Activated gamma-delta T cell (primary cell): ENCODE results near the gene SERP2.
"Not testable (repeated sequence)": the region's sequence is repeated elsewhere in the genome, so short reads cannot be mapped to it uniquely, and the experiment has no call there.

Experiments
- DNase-seq: peaks from one replicate; lab custom pipeline; 2025; lab: John Stamatoyannopoulos, UW
- total RNA-seq, 2 donors: gene quantifications; one replicate each; lab custom pipeline; 2026; lab: John Stamatoyannopoulos, UW

Gene SERP2
- total RNA-seq = 0.31 reads per million in 2 donors

DNA sequence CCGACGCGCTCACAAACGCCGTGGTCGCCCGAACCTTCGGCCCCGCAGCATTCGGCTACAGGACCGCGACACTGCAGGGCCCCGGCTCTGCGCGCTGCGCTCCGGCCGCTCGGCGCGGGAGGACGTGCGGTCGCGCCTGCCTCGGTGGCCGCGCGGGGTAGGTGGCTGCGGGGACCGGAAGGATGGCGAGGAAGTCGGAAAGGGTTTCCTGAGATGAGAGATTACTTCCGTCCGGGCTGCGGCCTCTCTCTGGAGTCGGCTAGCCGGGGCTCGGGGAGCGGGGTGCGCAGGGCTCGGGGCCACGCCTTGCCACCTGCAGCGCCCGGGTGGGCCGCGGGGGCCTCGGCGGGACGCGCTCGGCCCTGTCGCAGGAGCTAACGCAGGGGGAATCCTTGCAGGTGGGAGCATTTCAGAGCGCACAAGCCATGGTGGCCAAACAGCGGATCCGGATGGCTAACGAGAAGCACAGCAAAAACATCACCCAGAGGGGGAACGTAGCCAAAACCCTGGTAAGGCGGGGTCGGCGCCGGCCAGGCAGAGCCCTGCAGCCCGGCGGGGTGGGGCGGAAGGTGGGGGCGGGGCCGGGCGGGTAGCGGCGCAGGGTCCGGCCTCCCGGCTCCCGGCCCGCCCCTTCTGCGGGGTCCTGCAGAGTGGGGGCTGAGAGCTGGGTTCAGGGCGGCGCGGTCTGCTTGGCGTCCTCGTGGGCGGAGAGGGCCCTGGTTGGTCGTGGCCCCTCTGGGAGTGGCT is at the start of gene SERP2:
SERP2 (plus strand) TSS at position 224 of the 747 bp plus-strand sequence; CDS start at position 426, 202 bp downstream.
- DNase-seq = peak; percentile 12

DNA sequence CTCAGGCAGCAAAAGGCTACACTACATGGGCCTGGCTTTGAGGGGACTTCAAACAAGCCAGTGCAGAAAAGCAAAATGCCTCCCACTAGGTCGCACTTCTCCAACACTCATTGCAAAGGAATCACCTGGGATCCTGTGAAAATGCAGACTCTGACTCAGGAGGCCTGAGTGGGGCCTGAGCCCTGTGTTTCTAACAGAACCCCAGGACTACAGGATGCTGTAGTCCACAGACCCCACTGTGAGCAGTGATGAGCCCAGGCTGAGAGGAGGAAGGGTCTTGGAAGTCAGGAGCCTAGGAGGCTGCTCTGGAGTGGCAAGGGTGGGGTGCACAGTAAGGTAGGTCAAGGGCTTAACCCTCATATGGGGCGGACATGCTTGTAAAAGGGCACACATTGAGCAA is 46.7 kb upstream of the SERP2 start:
- DNase-seq = no peak

DNA sequence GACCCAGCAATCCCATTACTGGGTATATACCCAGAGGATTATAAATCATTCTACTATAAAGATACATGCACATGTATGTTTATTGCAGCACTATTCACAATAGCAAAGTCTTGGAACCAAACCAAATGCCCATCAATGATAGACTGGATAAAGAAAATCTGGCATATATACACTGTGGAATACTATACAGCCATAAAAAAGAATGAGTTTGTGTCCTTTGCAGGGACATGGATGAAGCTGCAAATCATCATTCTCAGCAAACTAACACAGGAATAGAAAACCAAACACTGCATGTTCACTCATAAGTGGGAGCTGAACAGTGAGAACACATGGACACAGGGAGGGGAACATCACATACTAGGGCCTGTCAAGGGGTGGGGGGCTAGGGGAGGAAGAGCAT is 44.6 kb upstream of the SERP2 start:
- DNase-seq = not testable (repeated sequence)

DNA sequence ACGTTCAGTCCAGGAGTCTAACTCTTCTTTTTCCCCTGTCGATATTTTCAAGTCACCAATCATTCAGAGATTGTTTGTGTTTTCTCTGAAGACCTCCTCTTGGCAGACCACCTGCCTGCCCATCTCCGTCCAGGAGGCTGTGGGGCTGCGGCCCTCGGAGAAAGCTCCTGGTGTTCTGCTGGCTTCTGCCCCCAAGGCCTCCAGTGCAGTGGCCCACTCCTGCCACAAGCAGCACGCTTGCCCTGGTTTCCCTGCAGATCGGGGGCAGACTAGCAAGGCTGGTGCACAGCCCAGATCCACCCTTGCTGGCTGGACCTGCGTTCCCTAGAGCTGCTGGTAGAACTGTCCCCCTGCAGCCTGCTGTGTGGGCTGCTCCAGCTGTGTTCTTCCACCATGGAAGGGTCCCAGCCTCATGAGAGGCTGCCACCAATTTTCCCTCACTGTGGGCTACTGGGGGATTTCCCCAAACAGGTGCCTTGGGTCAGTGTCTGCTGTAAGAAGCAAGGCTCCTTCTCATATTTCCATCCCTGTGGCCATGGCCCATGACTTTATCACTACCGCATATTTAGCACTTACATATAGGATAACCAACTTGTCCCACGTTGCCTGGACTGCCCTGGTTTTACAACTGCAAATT is 43.6 kb upstream of the SERP2 start:
- peak; percentile 4 for DNase-seq

DNA sequence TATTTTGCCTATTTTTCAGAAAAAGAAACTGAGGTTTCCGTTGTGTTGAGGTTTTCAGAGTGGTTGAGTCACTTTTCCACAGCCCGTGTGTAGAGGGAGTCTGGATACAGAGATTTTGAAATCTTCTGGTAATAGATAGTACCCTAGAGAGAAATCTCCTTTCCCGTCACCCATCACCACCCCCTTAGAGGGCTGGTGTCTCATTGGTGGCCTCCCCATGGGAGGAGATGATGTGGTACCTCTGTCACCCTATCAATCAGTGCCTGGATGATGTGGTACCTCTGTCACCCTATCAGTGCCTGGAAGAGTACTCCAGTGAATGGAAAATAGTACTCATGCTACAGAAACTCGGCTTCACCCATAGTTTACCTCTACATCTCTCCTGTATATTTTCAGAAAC is 42.2 kb upstream of the SERP2 start:
- no peak for DNase-seq

DNA sequence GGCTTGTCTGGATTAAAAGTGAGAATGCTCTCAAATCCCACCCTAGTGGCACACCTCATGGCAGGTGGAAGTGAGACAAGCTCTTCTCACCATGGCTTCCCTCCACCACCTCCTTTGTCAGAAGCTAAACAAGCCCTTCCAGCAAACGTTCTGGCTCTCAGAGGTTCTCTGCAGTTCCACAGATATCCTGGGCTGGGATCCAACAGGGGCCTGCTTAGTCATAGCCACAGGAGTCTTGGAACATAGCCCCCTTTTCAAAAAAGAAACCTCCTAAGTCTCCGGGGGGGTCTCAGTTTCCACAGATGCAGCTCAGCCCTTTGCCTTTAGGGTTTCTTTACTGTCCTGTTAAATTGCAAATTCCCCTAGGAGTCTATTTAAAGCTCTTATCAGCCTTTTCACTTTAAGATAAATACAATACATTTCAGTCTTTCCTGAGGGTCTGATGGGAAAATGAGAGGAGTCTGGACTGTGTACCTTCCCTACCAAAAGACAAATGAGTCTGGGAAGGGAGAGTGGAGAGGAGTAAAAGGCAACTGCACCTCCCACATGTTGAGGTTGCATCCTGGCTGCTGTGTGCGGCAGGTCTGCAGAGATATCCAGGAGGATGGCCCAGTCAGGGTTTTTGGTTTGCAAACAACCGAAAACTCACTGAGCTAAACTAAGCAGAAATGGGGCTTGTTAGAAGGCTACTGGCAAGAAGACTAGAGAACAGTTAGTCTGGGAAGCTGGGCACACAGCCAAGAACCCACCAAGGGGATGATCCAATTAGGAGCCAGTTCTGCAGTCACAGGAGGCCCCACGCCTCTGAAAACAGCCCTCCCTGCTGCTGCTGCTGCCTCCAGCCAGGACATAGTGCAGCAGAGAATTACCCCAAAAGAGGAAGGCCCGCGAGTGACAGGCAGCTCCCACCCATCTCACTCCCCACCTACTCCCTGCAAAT is 41.4 kb upstream of the SERP2 start:
- no peak for DNase-seq

DNA sequence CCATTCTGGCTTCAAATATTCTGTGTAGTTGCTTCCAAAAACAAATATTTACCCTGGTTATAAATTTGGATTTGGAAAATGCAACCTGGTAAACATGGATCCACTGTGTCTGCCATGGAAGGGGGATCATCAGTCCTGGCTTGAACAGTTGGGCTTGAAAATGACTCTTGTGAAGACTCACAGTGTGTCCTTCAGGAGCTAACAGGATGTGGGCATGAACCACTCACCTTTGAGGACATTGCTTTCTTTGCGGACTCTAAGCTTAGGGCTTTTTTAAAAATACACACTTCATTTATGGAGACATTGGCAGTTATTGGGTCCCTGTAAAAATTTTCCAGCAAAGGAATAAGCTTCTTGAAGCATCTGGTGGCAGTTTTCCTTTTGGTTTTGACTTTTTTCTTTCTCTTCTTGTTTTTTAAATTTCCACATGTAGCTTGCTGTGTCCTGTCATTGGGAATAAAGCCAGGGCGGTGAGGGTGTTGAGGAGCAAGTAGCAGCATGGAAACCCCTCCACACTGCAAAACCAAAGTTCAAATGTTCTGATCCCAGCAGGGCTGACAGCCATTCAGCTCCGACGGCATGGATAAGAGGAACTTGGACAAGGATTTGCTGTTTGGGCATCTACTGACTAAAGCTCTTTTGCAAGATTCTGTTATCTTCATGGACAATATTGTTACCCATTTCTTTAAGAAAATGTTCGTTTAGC is 39.5 kb upstream of the SERP2 start:
- DNase-seq = no peak

DNA sequence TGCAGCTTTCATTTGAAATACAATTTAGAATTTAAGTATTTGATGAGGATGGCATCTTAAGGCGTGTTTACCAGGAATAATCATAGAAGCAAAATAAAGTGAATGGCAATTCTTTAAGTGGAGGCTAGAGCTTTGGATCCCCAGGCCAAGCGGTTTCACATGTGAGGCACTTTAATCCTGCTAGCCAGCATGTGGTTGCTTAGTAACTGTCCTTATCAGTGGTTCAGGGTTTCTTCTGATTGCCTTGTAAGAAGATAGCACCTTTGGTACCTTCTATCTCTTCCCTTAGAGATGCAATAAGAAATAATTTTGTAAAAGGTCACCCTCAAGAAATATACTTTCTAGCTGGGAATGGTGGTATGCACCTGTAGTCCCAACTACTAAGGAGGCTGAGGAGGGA is 38.9 kb upstream of the SERP2 start:
- no peak for DNase-seq

DNA sequence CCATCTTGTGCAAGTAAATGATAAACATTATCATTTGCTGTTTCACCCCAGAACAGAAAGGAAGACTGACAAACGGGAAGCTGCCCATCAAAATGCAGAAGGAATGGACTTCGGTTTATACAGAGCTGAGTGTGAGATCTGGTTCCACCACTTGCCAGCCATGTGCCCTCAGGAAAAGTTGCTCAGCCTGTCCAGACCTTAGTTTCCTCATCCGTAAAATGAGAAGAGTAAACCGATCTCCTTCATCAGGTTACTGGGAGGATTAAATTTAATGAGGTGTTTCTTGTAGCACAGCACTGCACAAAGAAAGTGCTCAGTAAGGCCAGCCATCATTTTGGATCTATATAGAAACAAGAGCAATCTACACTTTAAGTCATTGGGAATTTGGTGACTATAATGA is 36.7 kb upstream of the SERP2 start:
- no peak for DNase-seq

DNA sequence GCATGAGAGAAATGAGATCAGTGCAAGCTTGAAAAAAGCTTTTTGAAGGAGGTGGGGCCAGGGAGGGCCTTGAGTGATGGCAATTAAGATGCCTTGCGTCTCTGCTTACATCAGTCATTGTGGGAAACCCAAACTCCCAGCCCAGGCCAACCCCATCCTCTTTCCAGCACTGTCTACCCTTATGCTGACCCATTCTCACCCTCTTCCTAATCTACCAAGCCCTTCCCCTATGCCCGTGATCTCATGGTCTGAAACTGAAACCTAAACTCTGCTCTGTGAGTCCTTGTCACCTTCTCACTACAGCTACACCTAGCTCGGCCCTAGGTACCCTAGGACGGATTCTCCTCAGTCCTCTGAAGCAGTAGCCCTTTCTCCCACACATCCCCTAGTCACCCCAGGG is 36.0 kb upstream of the SERP2 start:
- no peak for DNase-seq

DNA sequence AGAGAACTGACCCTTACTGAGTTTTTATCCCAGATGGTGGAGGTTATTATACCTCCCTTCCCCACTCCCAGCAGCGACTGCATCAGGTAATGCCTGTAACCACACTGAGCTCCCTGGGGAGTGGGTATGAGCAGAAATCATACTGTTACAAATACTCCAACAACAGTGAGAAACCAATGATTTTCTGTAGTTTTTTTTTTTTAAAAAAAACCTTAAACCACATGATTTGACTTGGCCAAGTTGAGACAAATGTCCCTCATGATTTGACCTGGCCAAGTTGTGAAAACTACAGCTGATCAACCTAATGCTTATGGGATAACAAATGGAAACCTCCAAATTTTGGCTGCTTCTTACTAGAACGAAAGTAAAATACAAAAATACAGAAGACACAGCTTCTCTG is 33.1 kb upstream of the SERP2 start:
- no peak for DNase-seq

DNA sequence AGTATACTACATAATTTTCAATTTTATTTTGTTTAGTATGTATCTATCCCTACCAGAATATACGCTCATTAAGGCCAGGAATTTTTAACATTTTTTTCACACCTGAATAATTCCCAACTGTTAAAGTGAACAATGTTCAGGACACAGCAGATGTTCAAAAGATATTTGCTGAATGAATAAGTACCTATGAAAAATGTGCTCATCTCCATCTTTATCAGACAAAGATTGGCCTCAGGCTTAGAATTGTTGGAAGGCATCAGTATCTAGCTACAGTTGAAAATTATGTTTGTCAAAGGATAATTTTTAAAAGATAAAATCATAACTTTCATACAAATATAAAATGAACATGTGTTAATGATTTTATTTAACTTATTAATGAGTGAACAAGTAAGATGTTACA is 30.9 kb upstream of the SERP2 start:
- DNase-seq = no peak

DNA sequence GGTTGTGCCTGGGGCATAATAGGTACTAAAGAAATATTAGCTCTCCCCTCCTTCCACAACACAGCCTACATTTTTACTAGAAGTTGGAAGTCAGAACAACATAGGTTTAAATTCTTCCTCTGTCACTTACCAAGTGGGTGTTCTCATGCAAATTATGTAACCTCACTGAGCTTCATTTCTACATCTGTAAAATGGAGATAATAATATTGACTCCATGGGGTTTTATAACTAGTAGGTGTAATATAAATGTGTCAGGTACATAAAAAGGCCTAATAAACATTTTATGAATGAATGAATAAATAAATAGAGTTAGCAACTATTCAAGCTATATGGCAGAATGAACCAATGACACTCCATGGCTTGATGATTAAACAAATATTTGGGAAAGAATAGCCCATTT is 27.1 kb upstream of the SERP2 start:
- DNase-seq = no peak

DNA sequence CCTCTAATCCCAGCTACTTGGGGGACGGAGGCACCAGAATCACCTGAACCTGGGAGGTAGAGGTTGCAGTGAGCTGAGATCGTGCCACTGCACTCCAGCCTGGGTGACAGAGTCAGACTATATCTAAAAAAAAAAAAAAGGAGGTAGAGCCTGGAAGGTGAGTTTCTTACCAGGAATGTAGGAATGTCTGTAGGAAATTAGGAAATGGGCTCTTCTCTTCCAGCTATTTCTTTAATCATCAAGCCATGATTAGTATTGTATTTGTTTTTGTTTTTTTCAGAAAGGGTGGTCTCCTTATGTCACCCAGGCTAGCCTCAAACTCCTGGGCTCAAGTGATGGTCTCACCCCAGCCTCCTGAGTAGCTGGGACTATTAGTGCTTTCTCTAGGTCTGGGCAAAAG is 26.3 kb upstream of the SERP2 start:
- no peak for DNase-seq

DNA sequence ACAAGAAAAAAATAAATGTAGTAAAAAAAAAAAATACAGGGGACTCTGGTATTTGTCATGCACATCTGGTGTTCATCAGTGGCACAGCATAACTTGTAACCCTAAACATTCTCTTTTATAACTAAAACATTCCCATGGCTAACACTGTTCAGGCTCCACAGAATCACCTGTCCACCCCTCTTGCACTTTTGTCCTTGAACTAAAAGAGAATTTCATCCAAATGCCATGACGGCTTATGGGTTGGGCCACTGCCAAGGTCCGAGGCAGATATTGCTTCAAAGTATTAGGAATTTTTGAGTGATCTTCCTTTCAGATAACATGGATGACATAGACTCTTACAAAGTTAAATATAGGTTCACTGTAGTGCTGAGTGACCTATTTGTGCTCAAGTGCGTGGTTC is 25.7 kb upstream of the SERP2 start:
- DNase-seq = no peak

DNA sequence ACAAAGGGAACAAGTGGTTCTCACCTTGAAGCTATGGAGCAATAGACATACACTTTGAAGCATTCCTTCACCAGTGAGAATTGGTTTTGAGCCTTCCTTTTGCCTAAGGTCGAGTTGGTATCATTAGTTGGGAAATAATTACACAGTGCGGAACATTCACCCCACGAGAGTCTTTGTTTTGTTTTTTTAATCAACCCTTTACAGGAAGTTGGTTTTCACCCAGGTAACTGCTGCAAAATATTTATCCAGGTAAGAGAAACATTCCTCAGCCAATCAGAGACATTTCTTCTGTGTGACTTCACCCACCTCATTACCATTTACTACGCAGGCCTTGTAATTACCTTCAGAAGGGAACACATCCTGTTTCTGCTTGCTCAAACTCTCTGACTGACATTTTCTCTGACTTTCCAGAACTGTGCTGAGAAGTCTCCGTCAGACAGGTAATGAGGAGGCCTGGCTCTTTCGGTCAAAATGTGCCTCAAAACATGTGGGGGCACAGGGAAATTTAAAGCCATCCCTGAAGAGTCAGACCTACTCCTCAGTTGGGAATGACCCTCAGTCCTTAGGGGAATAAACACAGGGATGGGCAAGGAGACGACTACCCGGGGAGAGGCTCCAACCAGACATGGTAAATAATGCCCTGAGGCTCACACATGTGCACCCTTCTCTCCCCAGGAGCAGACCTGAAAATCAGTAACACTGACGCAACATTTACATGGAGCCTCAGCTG is 22.7 kb upstream of the SERP2 start:
- no peak for DNase-seq

DNA sequence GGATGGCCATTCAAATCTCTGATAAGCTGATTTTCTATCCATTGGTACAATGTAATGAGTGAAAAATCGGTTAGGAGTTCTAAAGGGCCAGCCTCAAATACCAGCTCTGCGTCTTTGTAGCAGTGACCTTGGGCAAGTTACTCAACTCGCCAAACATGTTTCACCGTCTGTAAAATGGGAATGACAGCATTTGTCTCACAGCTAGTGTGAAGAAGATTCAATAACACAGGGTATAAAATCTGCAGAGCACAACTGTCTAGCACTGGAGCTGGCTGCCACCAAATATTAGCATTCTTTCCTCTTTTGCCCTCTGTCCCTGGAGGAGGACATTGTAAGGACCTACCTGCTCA is 22.1 kb upstream of the SERP2 start:
- no peak for DNase-seq

DNA sequence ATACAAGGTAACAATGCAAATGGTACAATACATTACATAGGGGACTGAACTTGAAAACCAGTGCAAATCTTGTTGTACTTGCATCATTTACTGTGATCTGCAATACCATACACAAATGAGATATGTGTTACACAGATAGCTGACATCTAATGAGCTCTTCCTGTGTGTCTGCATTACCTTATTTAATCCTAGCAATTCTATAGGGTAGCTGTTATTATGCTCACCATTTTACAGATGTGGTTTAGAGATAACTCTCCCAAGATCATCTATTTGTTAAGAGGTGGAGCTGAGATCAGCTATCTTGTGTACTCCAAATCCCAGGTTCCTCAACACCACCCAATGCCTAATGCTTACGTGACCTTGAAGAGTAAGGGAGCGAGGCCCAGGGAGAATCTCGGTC is 21.4 kb upstream of the SERP2 start:
- no peak for DNase-seq

DNA sequence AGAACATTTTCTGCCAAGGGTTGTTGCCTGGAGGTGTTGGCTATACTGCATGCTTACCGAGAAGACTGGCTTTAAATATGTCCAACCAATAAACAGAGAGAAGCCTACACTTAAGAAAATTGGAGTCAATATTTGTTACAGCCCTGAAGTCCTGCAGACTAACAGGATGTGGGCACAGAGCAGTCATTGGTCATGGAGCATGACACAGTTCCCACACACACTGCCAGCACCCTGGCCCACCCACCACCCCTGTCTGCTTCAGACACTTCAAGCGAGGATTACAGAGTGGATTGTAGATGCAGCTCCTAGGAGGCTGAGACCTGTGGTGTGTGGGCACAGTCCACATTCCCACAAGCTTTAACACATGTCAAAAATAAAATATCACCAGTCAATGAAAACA is 21.0 kb upstream of the SERP2 start:
- no peak for DNase-seq

DNA sequence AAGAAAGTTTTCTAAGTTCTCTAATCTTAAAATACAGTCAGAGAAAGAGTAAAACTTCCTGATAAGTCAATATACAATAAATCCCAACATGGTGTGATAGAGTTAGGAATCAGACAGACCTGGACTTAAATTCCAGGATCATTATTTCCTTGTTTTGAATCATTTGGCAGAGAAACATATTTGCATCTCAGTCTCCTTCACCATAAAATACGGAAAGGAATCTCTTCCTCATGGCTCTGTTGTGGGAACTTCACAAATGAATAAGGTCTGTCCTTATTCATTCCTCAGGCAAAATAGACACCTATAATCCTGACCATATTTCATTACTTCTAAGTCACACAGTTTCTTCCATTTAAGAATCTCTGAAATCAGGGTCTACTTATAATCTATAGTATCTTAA is 19.3 kb upstream of the SERP2 start:
- no peak for DNase-seq

DNA sequence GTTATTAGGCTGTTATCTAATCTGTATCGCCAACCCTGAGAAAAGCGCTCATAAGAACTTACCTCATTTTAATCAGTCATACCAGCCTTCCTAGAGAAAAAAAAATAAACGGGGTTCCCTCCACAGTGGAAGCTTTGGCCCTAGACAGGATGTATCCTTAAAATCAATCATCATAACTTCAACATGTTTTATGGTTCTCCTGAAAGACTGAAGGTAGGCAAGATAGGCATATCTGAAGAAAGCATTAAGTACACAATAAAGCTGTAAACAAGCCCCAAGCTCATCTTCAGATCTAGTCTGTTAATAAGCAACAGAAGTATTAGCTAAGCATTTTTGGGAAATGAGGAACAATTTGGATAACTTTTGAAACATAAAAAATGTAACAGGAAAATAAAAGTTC is 18.7 kb upstream of the SERP2 start:
- DNase-seq = no peak
